Thoracic aorta endothelial cell (primary cell): ENCODE measurements around the gene LTBP4. TPM values are rescaled to one million over a fixed set of nuclear protein-coding genes. Genes with fewer than 3 reads are reported as not detected.

Experiments
- total RNA-seq: library from RNA; depleted of rRNA; stranded (reverse); fragments of >200 nt; gene quantifications from 2 replicates; pipeline ENCODE4 v1.2.3, GENCODE V29; 2012

LTBP4 gene, protein sequence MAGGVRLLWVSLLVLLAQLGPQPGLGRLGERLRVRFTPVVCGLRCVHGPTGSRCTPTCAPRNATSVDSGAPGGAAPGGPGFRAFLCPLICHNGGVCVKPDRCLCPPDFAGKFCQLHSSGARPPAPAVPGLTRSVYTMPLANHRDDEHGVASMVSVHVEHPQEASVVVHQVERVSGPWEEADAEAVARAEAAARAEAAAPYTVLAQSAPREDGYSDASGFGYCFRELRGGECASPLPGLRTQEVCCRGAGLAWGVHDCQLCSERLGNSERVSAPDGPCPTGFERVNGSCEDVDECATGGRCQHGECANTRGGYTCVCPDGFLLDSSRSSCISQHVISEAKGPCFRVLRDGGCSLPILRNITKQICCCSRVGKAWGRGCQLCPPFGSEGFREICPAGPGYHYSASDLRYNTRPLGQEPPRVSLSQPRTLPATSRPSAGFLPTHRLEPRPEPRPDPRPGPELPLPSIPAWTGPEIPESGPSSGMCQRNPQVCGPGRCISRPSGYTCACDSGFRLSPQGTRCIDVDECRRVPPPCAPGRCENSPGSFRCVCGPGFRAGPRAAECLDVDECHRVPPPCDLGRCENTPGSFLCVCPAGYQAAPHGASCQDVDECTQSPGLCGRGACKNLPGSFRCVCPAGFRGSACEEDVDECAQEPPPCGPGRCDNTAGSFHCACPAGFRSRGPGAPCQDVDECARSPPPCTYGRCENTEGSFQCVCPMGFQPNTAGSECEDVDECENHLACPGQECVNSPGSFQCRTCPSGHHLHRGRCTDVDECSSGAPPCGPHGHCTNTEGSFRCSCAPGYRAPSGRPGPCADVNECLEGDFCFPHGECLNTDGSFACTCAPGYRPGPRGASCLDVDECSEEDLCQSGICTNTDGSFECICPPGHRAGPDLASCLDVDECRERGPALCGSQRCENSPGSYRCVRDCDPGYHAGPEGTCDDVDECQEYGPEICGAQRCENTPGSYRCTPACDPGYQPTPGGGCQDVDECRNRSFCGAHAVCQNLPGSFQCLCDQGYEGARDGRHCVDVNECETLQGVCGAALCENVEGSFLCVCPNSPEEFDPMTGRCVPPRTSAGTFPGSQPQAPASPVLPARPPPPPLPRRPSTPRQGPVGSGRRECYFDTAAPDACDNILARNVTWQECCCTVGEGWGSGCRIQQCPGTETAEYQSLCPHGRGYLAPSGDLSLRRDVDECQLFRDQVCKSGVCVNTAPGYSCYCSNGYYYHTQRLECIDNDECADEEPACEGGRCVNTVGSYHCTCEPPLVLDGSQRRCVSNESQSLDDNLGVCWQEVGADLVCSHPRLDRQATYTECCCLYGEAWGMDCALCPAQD (N-terminal part only)
- total RNA-seq: 11.6 and 13.3 TPM in 2 replicates

DNA sequence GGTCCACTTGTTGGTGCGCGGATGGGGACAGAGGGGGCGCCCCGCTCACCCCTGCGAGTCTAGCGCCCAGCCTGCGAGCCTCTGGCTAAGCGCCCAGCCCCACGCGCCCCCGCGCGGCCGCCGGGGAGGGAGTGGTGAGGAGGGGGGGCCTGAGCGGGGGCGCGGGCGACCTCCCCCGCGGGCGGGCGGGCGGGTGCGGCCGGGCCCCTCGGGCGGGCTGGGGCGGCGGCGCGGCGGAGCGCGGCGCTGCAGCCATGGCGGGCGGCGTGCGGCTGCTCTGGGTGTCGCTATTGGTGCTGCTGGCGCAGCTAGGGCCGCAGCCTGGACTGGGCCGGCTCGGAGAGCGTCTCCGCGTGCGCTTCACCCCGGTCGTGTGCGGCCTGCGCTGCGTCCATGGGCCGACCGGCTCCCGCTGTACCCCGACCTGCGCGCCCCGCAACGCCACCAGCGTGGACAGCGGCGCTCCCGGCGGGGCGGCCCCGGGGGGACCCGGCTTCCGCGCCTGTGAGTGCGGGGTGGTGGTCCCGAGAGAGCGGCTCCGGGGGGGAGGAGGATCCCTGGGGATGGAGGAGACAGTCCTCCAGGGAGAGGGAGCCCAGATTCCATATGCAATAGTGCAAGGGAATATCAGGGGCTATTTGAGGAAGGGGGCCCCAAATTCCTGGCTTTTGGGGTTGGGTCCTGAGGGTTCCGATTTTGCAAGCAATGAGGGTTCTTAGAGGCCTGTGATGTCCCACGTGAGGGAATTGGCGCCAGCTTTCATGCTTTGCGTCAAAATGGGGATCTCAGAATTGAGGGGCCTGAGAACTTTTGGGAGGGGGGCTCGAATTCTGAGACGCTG lies at the start of gene LTBP4:
Gene LTBP4, plus strand, starts transcription at position 236 of the 841 bp plus-strand sequence. Its CDS starts 19 bp downstream, at position 255.

GRCh38 chr19:40576585-40577451 lies 24.4 kb upstream of the LTBP4 start, which contains the start of gene SHKBP1:
Gene SHKBP1, plus strand, starts transcription at chr19:40576873. Its CDS starts 27 bp downstream, at chr19:40576900.

Other genes with a start within 250 kb of the LTBP4 start
- not detected in 2 replicates for gene HIPK4, start 211.2 kb upstream of the LTBP4 start, total RNA-seq
- 1.1 and 1.2 TPM in 2 replicates for gene PRX, start 188.0 kb upstream of the LTBP4 start, total RNA-seq
- gene SERTAD1, start 175.4 kb upstream of the LTBP4 start, total RNA-seq: 8.8 and 13.4 TPM in 2 replicates
- 10.4 and 13.2 TPM in 2 replicates for gene SERTAD3, start 157.0 kb upstream of the LTBP4 start, total RNA-seq
- 36.6 and 37.5 TPM in 2 replicates for gene BLVRB, start 135.6 kb upstream of the LTBP4 start, total RNA-seq
- gene SPTBN4, start 134.4 kb upstream of the LTBP4 start, total RNA-seq: 0.07 TPM in 1 of 2 replicates, not detected in the other
- gene SHKBP1, start 24.5 kb upstream of the LTBP4 start, total RNA-seq: 20.7 and 31.9 TPM in 2 replicates
- gene NUMBL, start 89.3 kb downstream of the LTBP4 start, total RNA-seq: 28.9 and 32.9 TPM in 2 replicates
- 19.0 and 21.5 TPM in 2 replicates for gene COQ8B, start 115.5 kb downstream of the LTBP4 start, total RNA-seq
- 15.2 and 19.9 TPM in 2 replicates for gene ITPKC, start 115.7 kb downstream of the LTBP4 start, total RNA-seq
- 1.3 and 1.9 TPM in 2 replicates for gene ACTMAP, start 149.1 kb downstream of the LTBP4 start, total RNA-seq
- gene SNRPA, start 149.8 kb downstream of the LTBP4 start, total RNA-seq: 42.2 and 59.0 TPM in 2 replicates
- gene MIA, start 174.2 kb downstream of the LTBP4 start, total RNA-seq: not detected in 2 replicates
- 10.0 and 13.3 TPM in 2 replicates for gene RAB4B, start 176.9 kb downstream of the LTBP4 start, total RNA-seq
- 63.2 and 74.7 TPM in 2 replicates for gene EGLN2, start 197.8 kb downstream of the LTBP4 start, total RNA-seq
- not detected in 2 replicates for gene CYP2A6, start 249.1 kb downstream of the LTBP4 start, total RNA-seq